NCI-H2029 (cell line): Measurements from ENCODE around the gene PDZRN3.
A peak's percentile ranks its signal among the peaks of the same experiment; 100 is the strongest.
"Not testable (repeated sequence)": the region's sequence is repeated elsewhere in the genome, so short reads cannot be mapped to it uniquely, and the experiment has no call there.

ENCODE experiments used
- DNase-seq: peaks from one replicate; lab custom pipeline; 2025; lab: John Stamatoyannopoulos, UW

PDZRN3 gene

GRCh38 chr3:73586628-73587027 is 38.1 kb downstream of the PDZRN3 start:
- no peak for DNase-seq

- peak; percentile 8 for DNase-seq
These were observed 38.6 kb downstream of the PDZRN3 start for GRCh38 chr3:73586190-73586589.

DNA sequence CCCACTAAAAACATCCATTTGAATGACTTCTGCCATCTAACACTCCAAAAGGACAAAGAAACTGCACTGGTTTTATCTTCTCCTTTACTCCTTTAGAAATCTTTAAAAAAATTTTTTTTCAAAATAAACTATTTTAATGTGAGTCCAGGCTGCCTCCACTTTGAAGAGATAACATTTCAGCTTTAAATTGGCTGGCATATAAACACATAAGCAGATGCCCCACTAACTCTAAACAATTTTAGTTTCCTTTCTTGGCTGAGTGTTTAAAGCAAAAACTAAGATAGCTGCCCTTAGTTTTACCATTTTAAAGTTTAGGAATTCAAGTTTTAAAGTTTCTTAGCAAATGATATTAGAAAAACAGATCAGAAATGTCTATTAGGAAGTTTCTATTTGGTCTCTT is 39.9 kb downstream of the PDZRN3 start:
- no peak for DNase-seq

- no peak for DNase-seq
These were observed 42.2 kb downstream of the PDZRN3 start for GRCh38 chr3:73582535-73582934.

DNA sequence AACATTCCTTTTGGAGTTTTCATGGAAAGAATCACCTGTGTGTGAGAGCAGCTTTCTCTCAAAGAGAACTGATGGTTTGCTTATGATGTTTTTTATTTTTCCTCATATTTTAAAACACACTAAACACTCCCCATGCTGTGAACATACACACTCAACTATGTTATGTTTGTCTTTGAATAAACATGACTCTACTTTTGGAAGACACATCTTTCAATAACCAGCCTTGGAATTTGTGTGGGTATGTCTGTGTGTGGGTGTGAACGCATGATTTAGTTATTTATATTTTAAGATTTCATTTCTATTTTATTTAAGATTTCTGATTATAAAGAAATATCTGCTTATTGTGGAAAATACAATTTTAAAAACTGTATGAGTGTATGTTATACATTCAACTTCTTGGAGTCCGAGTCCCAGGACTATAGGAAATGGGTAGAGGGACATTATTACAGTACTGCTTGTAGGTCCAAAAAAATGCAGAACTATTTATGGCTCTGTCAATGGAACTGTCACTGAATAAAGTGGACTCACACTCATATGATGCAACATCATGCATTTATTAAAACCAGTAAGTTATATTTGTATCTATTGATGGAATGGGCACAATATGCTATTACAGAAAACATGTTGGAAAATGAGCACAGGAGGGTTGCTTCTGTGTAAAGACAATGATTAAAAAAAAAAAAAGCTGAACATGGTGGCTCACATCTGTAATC is 43.5 kb downstream of the PDZRN3 start:
- DNase-seq: no peak

DNA sequence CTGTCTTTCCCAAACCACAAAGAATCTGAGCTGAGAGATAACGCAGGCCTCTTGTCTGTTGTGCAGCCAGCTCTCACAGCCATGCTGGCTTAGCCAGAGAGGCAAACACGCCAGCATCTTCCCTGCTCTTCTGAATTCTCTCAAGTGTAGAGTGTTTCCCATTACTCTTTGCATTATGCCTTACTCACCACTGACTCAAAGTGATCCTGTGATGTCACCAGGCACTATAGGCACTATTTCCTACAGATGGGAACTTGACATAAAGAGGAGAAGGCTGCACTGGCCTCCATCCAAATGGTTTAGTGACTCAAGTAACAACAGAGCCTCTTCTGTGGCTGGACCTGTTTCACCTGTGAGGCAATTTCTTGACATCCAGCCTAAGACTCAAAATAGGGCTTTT is 44.4 kb downstream of the PDZRN3 start:
- DNase-seq: peak; percentile 14

GRCh38 chr3:73577704-73578103 is 47.0 kb downstream of the PDZRN3 start:
- DNase-seq: no peak

DNA sequence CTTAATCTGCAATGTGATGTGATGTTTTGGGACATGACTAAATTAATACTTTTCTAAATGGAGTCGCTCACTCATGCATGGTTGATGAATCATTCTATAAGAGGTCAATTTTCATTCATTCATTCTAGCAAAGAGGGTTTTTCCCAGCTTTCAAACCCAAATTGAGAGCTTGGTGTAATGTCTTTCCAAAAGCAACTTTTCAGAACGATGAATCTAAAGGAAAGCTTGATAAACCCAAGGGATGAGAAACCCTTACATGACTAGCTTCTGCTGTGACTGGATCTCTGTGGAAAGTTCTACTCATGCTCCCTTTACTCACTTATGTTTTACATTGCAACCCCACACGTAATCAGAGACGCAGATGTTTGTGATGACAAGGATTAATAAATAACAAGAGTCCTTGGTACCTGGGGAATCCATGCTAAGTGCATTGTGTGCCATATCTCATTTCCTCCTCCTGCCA is 47.7 kb downstream of the PDZRN3 start:
- no peak for DNase-seq

DNA sequence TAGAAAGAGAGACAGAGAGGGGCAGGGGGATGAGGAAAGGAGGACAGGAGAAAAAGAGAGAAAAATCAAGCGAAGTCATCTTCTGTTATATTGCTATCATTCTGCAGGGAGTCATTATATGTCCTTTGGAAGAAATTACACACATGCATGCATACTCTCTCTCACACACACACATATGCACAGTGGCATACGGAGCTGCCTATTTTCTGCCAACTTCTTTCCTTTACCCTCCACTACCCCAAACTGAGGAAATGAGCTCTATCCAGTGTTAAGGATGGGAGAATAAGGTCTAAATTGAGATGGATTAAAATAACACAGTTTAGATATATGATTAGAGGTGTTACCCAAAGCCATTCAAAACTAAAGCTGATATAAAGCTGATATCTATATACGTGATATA is 48.8 kb downstream of the PDZRN3 start:
- no peak for DNase-seq

DNA sequence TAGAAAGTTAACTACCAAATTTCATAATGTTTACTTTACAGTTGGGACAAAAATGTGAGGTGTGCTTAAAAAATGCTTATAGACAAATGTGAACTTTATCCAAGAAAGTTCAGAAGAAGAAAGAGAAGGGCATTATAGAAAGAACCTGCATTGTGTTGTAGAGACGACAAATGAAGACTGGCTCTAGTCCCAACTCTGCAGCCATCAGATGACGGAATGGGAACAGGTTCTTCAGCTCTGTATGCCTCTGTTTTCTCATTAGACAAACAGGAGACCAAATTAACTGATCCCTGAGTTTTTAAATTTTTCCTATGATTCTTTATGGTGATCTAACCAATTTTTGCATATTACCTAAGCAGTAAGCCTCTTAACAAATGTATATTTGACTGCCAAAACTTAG is 49.2 kb downstream of the PDZRN3 start:
- no peak for DNase-seq

- DNase-seq: no peak
These were observed 51.5 kb downstream of the PDZRN3 start for GRCh38 chr3:73573204-73573603.

DNA sequence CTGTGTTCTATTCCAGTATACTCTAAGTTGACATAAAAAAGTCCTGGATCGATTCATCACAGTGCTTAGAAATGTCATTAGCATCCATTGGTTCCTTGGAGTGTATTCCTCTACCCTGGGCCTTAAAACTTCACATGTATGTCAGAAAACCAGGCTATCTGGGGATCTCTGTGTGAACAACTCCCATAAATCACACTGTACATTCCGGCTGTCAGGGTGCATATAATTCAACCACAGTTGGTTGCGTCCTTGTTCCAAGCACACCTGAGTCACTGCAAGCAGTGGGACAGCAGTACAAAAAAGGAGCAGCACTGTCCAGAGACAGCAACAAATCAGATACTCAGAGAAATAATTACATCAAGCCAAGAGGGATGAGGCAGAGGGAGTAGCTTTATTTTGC is 52.4 kb downstream of the PDZRN3 start:
- DNase-seq: no peak

DNA sequence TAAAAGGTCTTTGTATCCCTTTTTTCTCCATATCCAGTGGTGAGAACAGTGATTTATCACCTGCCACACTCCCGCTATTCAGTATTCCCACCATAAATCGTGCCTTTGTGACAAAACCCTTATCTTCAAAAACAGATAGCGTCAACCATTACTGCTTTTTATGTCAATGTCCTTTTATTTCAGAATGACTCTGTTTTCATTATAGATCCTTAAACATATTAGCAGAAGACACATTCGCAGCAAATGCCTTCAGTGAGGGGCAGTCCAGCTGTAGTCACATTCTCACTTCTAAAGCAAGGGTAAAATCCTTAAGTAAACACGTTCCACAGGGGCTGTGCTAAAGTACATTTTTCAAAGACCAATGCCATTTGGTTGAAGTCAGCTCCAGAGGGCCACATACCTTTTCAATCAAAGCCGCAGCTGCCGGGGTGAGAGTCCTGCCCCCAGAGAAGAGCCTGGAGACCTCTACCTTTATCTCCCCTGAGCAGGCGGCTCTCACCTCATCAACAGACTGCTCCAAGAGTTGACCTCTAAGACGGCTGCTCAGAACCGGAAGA is 53.4 kb downstream of the PDZRN3 start:
- DNase-seq: no peak

GRCh38 chr3:73569246-73569760 is 55.4 kb downstream of the PDZRN3 start:
- no peak for DNase-seq

GRCh38 chr3:73568371-73568862 is 56.3 kb downstream of the PDZRN3 start:
- DNase-seq: no peak

DNA sequence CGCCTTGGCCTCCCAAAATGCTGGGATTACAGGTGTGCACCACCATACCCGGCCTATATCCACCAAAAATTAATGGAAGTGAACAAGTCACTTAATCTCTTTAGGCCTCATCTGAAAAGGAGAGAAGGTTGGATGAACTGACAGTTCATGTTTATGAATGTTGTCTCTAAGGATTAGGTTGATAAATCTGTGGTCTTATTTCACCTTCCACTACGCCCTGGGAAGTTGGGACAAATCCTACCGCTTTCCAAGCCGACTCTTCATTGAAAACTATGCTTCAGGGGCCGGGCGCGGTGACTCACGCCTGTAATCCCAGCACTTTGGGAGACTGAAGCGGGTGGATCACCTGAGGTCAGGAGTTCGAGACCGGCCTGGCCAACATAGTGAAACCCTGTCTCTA is 59.4 kb downstream of the PDZRN3 start:
- DNase-seq: not testable (repeated sequence)

DNA sequence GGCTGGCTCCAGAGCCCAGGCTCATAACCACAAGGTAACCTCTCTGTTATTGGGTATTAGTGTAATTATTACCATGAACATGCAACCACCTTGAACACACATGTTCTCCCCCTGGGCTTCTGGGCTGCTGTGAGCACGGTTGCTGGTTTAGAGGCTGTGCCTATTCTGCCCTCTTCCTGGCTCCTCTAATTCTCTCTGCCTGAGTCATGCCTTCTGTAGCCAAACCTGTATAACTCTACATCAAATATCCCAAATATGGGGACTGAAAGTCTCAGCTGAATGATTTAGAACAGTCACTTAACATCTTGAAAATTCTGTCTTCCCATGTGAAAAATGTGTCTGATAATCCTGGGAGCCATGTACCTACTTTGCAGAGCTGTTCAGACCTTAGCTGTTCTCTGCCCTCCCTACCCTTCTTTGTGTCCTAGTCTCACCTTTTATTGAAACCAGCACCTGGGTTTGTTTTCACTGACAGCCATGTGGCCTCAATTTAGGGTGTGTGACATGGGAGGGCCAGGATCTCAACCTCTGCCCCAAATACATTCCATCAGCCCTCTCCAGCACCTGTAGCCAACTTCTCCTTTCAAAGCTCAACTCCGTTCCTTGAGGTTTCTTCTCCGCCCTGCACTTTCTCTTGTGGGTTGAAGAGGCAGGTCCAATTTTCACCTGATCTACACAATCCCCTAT is 60.7 kb downstream of the PDZRN3 start:
- DNase-seq: no peak

DNA sequence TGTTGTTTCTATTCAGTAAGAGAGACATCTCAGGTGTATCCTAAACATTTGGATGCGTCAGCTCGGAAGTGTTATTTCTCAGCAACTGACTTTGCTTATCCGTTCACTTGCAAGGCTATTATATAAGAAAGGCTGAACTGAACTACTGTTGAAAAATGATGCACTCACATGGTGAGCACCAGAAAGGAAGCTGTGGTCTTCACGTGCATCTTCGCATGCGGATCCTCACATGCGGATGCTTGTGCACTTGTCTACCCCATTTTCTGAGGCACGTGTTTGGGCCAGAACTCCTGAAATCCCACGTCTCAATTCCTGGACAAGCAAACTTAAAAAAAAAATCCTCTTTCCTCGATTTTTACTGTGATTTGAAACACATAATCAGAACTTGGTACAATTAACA is 63.2 kb downstream of the PDZRN3 start:
- DNase-seq: no peak

- no peak for DNase-seq
These were observed 65.0 kb downstream of the PDZRN3 start for GRCh38 chr3:73559749-73560148.

GRCh38 chr3:73558727-73559075 is 66.0 kb downstream of the PDZRN3 start:
- DNase-seq: no peak

GRCh38 chr3:73557986-73558726 is 66.6 kb downstream of the PDZRN3 start:
- DNase-seq: no peak
